Esophagus muscularis mucosa (tissue), 3 donors: ENCODE measurements around the gene STAP2.

Experiments
- CTCF ChIP-seq, 3 experiments: fragments of 200-600 bp in 2 of 3; fragments of 450-650 bp in 1 of 3; sonication (generic) in 2 of 3; IDR thresholded peaks; one replicate each; pipeline ENCODE4 v1.5.1; 2017 to 2019; ENCODE audit warnings: antibody characterized with exemption in 3 of 3, mild to moderate bottlenecking in 2 of 3, moderate library complexity in 1 of 3
- POLR2A ChIP-seq: fragments of 450-650 bp; IDR thresholded peaks from one replicate; pipeline ENCODE4 v1.6.1; 2017; ENCODE audit warnings: antibody characterized with exemption, moderate library complexity, mild to moderate bottlenecking, low read depth

DNA sequence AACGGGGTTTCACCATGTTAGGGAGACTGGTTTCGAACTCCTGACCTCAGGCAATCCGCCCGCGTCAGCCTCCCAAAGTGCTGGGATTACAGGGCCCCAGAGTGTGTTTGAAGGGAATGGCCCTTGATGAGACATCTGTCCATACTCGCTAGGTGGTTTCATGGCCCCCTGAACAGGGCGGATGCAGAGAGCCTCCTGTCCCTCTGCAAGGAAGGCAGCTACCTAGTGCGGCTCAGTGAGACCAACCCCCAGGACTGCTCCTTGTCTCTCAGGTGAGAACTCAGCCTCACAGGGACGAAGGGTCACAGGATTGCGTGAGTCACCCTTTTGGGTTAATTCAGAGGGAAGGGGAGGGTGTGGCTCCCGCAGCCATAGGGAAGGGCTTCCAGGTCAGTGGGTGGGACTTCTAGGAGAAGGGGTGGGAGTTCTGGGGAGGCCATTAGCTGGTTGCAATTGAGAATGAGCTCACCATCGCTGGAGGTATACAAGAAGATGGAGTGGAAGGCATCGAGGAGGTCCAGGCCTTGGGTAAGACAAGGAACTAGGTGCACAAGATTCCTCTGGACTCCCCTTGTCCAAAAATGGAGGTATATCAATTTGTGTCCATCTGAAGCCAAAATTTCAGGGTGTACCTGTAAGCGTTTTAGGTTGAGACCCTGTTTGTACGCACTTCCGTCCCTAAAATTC is 50.4 kb downstream of the STAP2 start:
- TF ChIP-seq CTCF (IDR thresholded peaks at IDR 0.05) = no peak
- TF ChIP-seq POLR2A = no peak
